H9 (cell line): ENCODE results near the gene DPY19L3. TPM values are rescaled to one million over a fixed set of nuclear protein-coding genes. Genes with fewer than 3 reads are reported as not detected.

Source experiments
- DNase-seq: peaks from one replicate; pipeline ENCODE4 v3.0.0-alpha.2; 2017
- H2AFZ ChIP-seq: one replicate; pipeline ENCODE4 v1.6.1; 2013; ENCODE audit warnings: mild to moderate bottlenecking, low read length, control low read depth, moderate library complexity
- H2AK5ac ChIP-seq: 2 replicates; pipeline ENCODE4 v1.6.1; 2013; ENCODE audit warnings: low read length, control low read depth, mixed read lengths; ENCODE audit not compliant: insufficient read length
- H2BK120ac ChIP-seq: one replicate; pipeline ENCODE4 v1.6.1; 2013; ENCODE audit warnings: low read depth, mild to moderate bottlenecking, low read length, control low read depth, inconsistent platforms; ENCODE audit not compliant: poor library complexity, severe bottlenecking
- H2BK12ac ChIP-seq: 2 replicates; pipeline ENCODE4 v1.6.1; 2013; ENCODE audit warnings: low read length, control low read depth, mixed read lengths, low read depth; ENCODE audit not compliant: insufficient read length
- H2BK15ac ChIP-seq: 2 replicates; pipeline ENCODE4 v1.6.1; 2013; ENCODE audit warnings: low read depth, low read length, control low read depth
- H2BK20ac ChIP-seq: one replicate; pipeline ENCODE4 v1.6.1; 2013; ENCODE audit warnings: low read depth, mild to moderate bottlenecking, low read length, control low read depth, inconsistent platforms; ENCODE audit not compliant: poor library complexity, severe bottlenecking
- H2BK5ac ChIP-seq: 2 replicates; pipeline ENCODE4 v1.6.1; 2013; ENCODE audit warnings: low read length, control low read depth, mixed read lengths; ENCODE audit not compliant: insufficient read length
- H3K14ac ChIP-seq: 2 replicates; pipeline ENCODE4 v1.6.1; 2013; ENCODE audit warnings: low read length, control low read depth; ENCODE audit not compliant: insufficient read depth
- H3K18ac ChIP-seq: 2 replicates; pipeline ENCODE4 v1.6.1; 2013; ENCODE audit warnings: low read depth, mild to moderate bottlenecking, mixed read lengths, low read length, control low read depth; ENCODE audit not compliant: insufficient read length
- H3K23ac ChIP-seq: 2 replicates; pipeline ENCODE4 v1.6.1; 2013; ENCODE audit warnings: low read length, control low read depth, mixed read lengths, low read depth; ENCODE audit not compliant: insufficient read length
- H3K23me2 ChIP-seq: 2 replicates; pipeline ENCODE4 v1.6.1; 2013; ENCODE audit warnings: low read depth, mild to moderate bottlenecking, mixed read lengths, low read length, control low read depth; ENCODE audit not compliant: insufficient read length, poor library complexity, severe bottlenecking
- H3K27ac ChIP-seq: 2 replicates; pipeline ENCODE4 v1.5.1; 2013; ENCODE audit warnings: low read length, control low read depth, mixed read lengths, low read depth; ENCODE audit not compliant: insufficient read length
- H3K27me3 ChIP-seq: 2 replicates; pipeline ENCODE4 v1.6.1; 2013; ENCODE audit warnings: low read length, control low read depth, inconsistent platforms; ENCODE audit not compliant: insufficient read depth
- H3K4ac ChIP-seq: 2 replicates; pipeline ENCODE4 v1.6.1; 2013; ENCODE audit warnings: low read depth, mild to moderate bottlenecking, control low read depth, inconsistent platforms, low read length, moderate library complexity
- H3K4me1 ChIP-seq: 2 replicates; pipeline ENCODE4 v1.6.1; 2013; ENCODE audit warnings: low read length, control low read depth, inconsistent platforms; ENCODE audit not compliant: insufficient read depth
- H3K4me2 ChIP-seq: 2 replicates; pipeline ENCODE4 v1.6.1; 2013; ENCODE audit warnings: low read length, control low read depth, mixed read lengths; ENCODE audit not compliant: insufficient read length, insufficient read depth
- H3K56ac ChIP-seq: 2 replicates; pipeline ENCODE4 v1.6.1; 2013; ENCODE audit warnings: low read depth, mild to moderate bottlenecking, mixed read lengths, low read length, control low read depth; ENCODE audit not compliant: insufficient read length
- H3K79me1 ChIP-seq: 2 replicates; pipeline ENCODE4 v1.6.1; 2013; ENCODE audit warnings: low read depth, mild to moderate bottlenecking, moderate library complexity, low read length, control low read depth, inconsistent platforms; ENCODE audit not compliant: insufficient read depth, poor library complexity, severe bottlenecking
- H3K79me2 ChIP-seq: 2 replicates; pipeline ENCODE4 v1.6.1; 2013; ENCODE audit warnings: low read length, control low read depth, inconsistent platforms; ENCODE audit not compliant: insufficient read depth
- H3K9ac ChIP-seq: 2 replicates; pipeline ENCODE4 v1.6.1; 2013; ENCODE audit warnings: low read length, control low read depth, mixed read lengths; ENCODE audit not compliant: insufficient read length; ENCODE audit errors: extremely low read depth
- H3K9me3 ChIP-seq: one replicate; pipeline ENCODE4 v1.6.1; 2013; ENCODE audit warnings: low read depth, low read length, inconsistent platforms; ENCODE audit not compliant: control insufficient read depth
- H3T11ph ChIP-seq: one replicate; pipeline ENCODE4 v1.6.1; 2013; ENCODE audit warnings: mild to moderate bottlenecking, low read length, control low read depth, inconsistent platforms
- H4K20me1 ChIP-seq: one replicate; pipeline ENCODE4 v1.6.1; 2013; ENCODE audit not compliant: control insufficient read depth, insufficient read length, insufficient read depth
- H4K5ac ChIP-seq: 2 replicates; pipeline ENCODE4 v1.6.1; 2013; ENCODE audit warnings: low read depth, mild to moderate bottlenecking, mixed read lengths, low read length, control low read depth; ENCODE audit not compliant: insufficient read length
- H4K8ac ChIP-seq: replicated peaks from 2 replicates; pipeline ENCODE4 v1.6.1; 2013; ENCODE audit warnings: low read length, control low read depth, mixed read lengths, low read depth; ENCODE audit not compliant: insufficient read length
- H4K91ac ChIP-seq: 2 replicates; pipeline ENCODE4 v1.6.1; 2013; ENCODE audit warnings: low read depth, mild to moderate bottlenecking, moderate library complexity, mixed read lengths, low read length, control low read depth; ENCODE audit not compliant: insufficient read length
- H3K27ac Mint-ChIP-seq, 3 experiments: 2 replicates in 2 of 3; 3 replicates in 1 of 3; pipeline ENCODE4 v1.8.0; 2020 to 2021; ENCODE audit warnings: mixed read lengths in 3 of 3, mild to moderate bottlenecking in 1 of 3, moderate library complexity in 1 of 3
- H3K27me3 Mint-ChIP-seq: 2 replicates; pipeline ENCODE4 v1.8.0; 2021; ENCODE audit warnings: low read depth, mild to moderate bottlenecking, moderate library complexity, mixed read lengths
- H3K36me3 Mint-ChIP-seq, 3 experiments: 2 replicates in 2 of 3; 3 replicates in 1 of 3; pipeline ENCODE4 v1.8.0; 2020 to 2021; ENCODE audit warnings: low read depth in 3 of 3, mixed read lengths in 3 of 3; ENCODE audit not compliant: insufficient read depth in 1 of 3
- H3K4me1 Mint-ChIP-seq, 2 experiments: 2 replicates each; pipeline ENCODE4 v1.8.0; 2020; ENCODE audit warnings: mixed read lengths in 2 of 2
- H3K4me3 Mint-ChIP-seq, 2 experiments: 2 replicates in 1 of 2; 3 replicates in 1 of 2; pipeline ENCODE4 v1.8.0; 2020 to 2021; ENCODE audit warnings: mild to moderate bottlenecking in 2 of 2, mixed read lengths in 2 of 2, moderate library complexity in 1 of 2
- H3K9me3 Mint-ChIP-seq, 2 experiments: 2 replicates in 1 of 2; 3 replicates in 1 of 2; pipeline ENCODE4 v1.8.0; 2020; ENCODE audit warnings: mild to moderate bottlenecking in 2 of 2, mixed read lengths in 2 of 2, moderate library complexity in 1 of 2
- WGBS: extraction: QIAGEN DNeasy Blood & Tissue Kit; methylation state at CpG from one replicate; pipeline ENCODE4 v1.1.7; 2013; ENCODE audit warnings: missing lambda C conversion rate, low lambda C conversion rate, mixed read lengths; ENCODE audit not compliant: insufficient read length; ENCODE audit errors: extremely low coverage; 5-methylcytosine and 5-hydroxymethylcytosine counted together
- total RNA-seq: library from RNA; stranded (reverse); gene quantifications from 2 replicates; pipeline ENCODE4 v1.2.1, GENCODE V29; 2021
- TF ChIP-seq, protein P1 (sequence below): fragments of 200-600 bp; sonication (generic); conservative IDR thresholded peaks from 3 replicates; pipeline ENCODE4 v1.8.0; 2021; ENCODE audit warnings: antibody characterized with exemption, mild to moderate bottlenecking

Gene DPY19L3
- total RNA-seq, 1 experiment from 2014 or later: 54.5 TPM

GRCh38 chr19:32387701-32388392 lies 17.7 kb upstream of the DPY19L3 start:
- Histone ChIP-seq H3K79me1 (no peaks in the 10 kb centered on the region), H3K9me3 (no peaks in the 10 kb centered on the region), H2BK15ac (no peak overlapping the region), H3K27me3 (no peaks in the 10 kb centered on the region), H4K20me1 (no peaks in the 10 kb centered on the region), H3K9ac (no peak overlapping the region), H3K23ac (no peak overlapping the region), H2BK20ac (no peak overlapping the region), H3K27ac (no peak overlapping the region), H3T11ph (no peak overlapping the region), H2BK12ac (no peak overlapping the region), H4K5ac (no peak overlapping the region), H3K79me2 (no peaks in the 10 kb centered on the region), H2BK5ac (no peak overlapping the region), H4K91ac (no peak overlapping the region), H3K23me2 (no peaks in the 10 kb centered on the region), H3K18ac (no peak overlapping the region), H2AK5ac (no peak overlapping the region), H3K4me1 (no peaks in the 10 kb centered on the region; the same call in 1 of the 2 replicates), H3K14ac (no peak overlapping the region), H3K56ac (no peak overlapping the region), H3K4me2 (no peak overlapping the region), H2AFZ (no peak overlapping the region), H2BK120ac (no peak overlapping the region), H4K8ac (no peak overlapping the region), H3K4ac (no peak overlapping the region)
- Mint-ChIP-seq H3K4me1 (no peaks in the 10 kb centered on the region), H3K27me3 (no peaks in the 10 kb centered on the region), H3K4me3 (no peak overlapping the region), H3K9me3 (no peaks in the 10 kb centered on the region), H3K27ac (no peak overlapping the region), H3K36me3 (peaks cover 0 to 8% (median 3%) of the 10 kb centered on the region in 3 experiments; a peak in 5 of 7 replicates)
- DNase-seq: no peak
- no CpG with 5 or more reads among the region's 7 CpGs for WGBS
- TF ChIP-seq, protein P1, sequence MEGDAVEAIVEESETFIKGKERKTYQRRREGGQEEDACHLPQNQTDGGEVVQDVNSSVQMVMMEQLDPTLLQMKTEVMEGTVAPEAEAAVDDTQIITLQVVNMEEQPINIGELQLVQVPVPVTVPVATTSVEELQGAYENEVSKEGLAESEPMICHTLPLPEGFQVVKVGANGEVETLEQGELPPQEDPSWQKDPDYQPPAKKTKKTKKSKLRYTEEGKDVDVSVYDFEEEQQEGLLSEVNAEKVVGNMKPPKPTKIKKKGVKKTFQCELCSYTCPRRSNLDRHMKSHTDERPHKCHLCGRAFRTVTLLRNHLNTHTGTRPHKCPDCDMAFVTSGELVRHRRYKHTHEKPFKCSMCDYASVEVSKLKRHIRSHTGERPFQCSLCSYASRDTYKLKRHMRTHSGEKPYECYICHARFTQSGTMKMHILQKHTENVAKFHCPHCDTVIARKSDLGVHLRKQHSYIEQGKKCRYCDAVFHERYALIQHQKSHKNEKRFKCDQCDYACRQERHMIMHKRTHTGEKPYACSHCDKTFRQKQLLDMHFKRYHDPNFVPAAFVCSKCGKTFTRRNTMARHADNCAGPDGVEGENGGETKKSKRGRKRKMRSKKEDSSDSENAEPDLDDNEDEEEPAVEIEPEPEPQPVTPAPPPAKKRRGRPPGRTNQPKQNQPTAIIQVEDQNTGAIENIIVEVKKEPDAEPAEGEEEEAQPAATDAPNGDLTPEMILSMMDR: no peak
